HG02678 (cell line): Measurements from ENCODE around the gene RPS16.

Experiments used
- ATAC-seq: cut with Tn5 transposase; IDR thresholded peaks from one replicate; pipeline ENCODE4 v1.9.1; 2021; ENCODE audit warnings: mild to moderate bottlenecking, moderate library complexity; ENCODE audit not compliant: unreplicated experiment

Gene RPS16

DNA sequence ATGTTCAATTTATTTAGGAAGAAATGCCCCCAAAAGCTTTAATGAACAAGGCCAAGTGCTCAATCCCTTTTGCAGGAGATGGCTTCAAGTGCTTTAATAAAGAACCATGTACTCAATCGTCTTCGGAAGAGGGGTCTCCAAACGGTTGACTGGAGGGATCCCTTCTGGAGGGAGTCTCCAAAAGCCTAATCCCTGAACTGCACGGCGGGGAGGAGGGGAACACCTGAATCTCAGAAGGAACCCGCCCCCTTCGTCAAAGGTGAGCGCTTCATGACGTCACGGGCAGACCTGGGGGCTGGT lies 45.3 kb downstream of the RPS16 start:
- no peak for ATAC-seq

DNA sequence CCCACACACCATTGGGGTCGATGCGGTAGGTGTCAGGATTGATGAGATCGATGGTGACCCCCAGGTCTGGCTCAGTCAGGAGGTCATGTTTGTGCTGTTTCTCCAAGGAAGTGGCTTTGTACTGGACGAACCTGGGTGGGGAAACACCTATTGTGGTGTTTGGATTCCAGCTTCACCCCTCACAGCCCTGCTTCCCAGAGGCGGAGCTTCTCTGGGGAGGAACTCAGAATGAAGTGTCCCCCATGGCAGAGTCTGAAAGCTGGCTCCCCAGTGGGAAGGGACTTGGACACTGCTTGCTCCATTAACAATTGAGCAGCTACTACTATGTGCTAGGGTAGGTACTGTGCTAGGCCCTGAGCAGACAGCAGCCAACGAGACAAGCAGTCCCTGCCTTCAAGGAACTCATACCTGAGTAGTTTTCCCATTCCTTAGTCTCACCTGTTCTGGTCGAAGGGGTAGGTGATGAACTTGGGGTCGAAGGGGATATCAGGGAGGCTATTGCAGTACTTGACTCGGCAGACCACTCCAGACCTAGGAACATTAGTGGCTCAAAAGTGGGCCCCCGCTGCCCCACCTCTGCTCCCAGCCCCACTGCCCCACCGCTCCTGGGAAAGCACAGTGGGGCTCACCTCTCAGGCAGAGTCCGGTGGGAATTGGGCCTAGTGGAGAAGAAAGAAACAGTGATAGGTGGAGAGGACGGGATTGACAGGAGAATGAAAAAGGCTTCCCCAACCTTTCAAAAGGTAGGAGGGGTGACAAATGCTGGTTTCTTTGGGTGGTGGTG lies 45.9 kb downstream of the RPS16 start:
- no peak for ATAC-seq

DNA sequence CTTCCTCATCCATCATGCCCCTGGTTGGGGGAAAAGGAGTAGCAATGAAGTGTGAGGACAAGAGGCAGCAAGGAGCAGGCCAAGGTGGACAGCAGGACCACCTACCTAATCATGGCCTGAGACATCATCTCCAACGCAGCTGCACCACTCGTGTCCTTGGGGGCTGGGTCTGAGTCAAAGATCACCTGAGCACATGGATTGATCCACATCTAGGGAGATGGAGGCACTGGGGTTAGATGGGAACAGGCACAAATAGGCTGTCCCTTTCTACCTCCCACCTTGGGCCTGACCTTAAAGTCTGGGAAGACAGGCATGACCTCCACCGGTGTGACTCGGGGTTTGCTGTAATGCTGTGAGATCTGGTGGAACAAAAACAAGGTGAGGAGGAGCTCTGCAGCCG lies 47.1 kb downstream of the RPS16 start:
- no peak for ATAC-seq

DNA sequence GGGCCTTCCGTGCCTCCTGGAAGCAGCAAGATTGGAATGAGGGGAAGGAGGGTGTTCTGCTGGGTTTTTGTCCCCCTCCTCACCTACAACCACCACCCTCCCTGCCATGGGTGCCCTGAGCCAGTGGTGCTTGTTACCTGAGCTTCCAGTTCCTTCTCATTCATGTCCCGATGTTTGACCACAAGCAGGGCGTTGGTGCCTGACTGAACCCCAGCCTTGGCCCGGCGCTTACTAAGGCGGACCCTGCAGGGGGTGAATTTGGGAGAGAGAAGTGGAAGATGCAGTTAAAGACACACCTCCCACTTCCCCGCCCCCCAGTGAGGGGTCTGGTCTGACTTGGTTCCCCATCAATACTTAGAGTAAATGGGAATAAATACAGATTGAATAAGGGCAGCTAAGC lies 49.2 kb downstream of the RPS16 start:
- no peak for ATAC-seq

DNA sequence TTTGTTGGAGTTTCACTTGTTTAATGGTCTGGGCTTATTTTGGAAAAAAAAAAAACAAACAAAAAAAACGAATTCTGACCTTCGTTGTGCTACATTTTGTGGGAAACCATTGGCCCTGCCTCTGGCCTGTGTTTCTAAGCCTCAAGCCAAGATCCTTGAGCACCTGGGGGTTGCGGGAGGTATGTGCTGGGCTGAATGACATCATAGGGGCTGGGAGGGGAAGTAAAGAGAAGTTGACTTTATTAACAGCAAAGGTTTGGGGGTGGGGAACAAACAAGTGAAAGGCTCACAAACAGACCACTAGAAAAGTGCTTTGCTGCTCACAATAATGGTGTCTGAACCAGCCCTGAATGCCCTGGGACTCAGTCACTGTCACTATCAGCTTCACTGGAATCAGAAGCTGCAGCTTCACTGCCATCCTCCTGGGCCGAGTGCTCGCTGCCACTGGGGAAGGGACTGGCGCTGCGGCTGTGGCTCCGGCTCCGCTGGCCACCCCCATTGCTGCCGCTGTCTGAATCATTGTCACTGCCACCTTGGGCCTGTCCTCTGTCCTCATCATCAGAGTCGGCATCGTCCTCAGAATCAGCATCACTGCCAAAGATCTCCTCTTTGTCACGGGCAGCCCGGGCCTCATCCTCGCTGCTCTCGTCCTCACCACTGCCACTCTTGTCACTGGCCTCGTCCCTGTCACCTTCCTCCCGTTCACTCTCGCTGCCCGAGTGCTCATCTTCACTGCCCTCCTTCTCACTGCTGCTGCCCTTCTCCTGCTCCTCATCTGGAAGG lies 49.9 kb downstream of the RPS16 start:
- ATAC-seq, result no peak

DNA sequence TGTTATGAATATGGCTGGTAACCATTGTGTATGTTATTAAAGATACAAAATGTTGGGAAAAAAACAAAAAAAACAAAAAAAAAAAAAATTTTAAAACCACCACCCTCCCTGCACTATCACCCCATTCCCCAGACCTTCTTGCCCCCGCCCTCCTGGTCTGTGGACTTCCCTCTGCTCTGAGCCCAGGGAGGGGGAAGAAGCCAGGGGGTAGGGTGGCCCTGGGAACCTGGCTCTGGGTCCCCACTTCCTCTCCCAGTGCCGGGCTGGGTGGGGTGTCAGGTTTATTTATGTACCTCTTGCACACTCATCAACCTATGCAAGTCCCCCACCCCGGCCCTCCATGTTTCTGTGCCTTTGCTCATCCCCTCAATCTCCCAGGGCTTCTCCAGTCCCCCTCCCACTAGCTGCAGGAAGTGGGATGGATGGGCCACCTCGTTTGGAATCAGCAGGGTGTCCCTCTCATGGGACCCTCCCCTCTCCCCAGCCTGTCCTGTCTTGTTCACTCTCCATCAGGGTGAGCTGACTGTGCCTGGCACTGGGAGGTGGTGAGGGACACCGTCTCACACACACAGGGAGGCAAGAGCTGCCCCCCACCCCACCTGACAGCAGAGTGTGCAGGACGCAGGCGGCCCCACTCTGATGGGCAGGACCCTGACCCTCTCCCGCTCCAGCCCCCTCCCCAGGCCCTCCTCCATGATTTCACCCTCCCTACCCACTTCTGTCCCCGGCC lies 50.7 kb downstream of the RPS16 start:
- no peak for ATAC-seq
